GM12872 (cell line): ENCODE results near the gene TP53I13.

Source experiments
- TF ChIP-seq, protein P1 (sequence below): IDR thresholded peaks from 3 replicates; pipeline ENCODE4 v1.5.1; 2011; ENCODE audit warnings: low read depth, mild to moderate bottlenecking, low read length, moderate library complexity; ENCODE audit not compliant: insufficient read depth

Gene TP53I13, protein sequence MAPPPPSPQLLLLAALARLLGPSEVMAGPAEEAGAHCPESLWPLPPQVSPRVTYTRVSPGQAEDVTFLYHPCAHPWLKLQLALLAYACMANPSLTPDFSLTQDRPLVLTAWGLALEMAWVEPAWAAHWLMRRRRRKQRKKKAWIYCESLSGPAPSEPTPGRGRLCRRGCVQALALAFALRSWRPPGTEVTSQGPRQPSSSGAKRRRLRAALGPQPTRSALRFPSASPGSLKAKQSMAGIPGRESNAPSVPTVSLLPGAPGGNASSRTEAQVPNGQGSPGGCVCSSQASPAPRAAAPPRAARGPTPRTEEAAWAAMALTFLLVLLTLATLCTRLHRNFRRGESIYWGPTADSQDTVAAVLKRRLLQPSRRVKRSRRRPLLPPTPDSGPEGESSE

DNA sequence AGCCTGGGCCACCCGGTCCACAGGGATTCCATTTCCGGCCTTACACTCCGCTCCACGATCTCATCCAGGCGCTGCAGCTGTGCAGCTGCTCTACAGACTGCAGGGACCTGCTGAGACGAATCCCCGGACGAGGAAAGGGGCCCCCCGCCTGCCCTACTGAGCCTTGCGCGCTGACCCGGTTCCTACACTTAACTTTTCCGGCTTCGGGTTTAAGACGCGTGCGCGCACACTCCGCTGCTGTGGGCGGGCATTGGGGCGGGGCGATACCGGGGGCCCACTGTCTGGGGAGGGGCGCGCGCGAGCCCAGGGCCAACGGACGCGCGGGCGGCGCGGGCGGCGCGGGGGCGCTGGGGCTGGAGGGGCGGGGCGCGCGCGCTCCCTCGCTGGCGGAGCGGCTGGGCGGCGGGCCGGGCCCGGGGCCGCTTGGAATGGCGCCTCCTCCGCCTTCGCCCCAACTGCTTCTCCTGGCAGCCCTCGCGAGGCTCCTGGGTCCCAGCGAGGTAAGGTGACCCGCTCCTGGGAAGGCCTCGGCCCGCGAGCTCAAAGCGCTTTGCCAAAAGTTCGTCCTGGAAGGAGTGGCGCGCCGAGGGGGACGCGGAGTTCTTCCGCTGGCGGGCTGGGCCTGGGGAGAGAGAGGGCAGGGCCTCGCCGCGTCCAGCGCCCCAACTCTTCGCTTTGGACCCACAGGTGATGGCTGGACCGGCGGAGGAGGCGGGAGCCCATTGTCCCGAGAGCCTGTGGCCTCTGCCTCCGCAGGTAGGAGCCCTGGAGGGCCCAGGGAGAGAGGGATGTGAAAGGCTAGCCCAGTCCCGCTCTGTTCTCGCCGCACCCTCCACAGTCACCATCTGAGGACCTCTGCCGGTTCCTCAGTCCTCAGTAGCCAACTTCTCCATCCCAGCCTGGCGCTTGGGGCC is at the start of gene TP53I13:
TP53I13 (plus strand) TSS at position 371 of the 914 bp plus-strand sequence; CDS start at position 429, 58 bp downstream.
- TF ChIP-seq, protein P1, sequence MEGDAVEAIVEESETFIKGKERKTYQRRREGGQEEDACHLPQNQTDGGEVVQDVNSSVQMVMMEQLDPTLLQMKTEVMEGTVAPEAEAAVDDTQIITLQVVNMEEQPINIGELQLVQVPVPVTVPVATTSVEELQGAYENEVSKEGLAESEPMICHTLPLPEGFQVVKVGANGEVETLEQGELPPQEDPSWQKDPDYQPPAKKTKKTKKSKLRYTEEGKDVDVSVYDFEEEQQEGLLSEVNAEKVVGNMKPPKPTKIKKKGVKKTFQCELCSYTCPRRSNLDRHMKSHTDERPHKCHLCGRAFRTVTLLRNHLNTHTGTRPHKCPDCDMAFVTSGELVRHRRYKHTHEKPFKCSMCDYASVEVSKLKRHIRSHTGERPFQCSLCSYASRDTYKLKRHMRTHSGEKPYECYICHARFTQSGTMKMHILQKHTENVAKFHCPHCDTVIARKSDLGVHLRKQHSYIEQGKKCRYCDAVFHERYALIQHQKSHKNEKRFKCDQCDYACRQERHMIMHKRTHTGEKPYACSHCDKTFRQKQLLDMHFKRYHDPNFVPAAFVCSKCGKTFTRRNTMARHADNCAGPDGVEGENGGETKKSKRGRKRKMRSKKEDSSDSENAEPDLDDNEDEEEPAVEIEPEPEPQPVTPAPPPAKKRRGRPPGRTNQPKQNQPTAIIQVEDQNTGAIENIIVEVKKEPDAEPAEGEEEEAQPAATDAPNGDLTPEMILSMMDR = no peak

DNA sequence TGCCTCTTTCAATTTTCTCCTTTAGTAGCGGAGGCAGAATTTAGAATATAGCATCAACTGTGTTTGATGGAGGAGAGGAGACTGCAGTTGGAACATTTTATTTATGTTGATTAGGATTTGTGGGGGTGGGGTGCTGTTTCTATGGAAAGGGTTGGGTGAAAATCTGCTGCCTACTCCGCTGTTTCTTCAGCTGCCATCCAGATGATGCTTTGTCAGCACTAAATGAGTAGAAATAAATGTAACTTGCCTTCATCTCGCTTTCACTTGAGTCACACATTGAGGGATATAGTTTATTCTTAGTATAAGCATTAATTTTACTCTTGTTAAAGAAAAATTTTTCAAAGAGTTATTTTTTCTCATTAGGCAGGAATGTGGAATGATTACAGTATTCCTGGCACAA is 43.8 kb upstream of the TP53I13 start:
- TF ChIP-seq, protein P1 = no peak

DNA sequence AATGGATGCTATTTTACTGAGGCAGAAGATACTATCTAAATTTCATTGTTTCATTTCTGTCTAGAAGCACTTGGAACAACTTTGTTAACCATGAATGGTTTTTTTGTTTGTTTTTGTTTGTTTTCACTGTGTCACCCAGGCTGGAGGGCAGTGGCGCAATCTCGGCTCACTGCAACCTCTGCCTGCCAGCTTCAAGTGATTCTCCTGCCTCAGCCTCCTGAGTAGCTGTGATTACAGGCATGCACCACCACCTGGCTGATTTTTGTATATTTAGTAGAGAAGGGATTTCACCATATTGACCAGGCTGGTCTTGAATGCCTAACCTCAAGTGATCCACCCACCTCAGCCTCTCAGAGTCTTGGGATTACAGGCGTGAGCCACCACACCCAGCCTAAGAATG is 42.2 kb upstream of the TP53I13 start:
- TF ChIP-seq, protein P1 = no peak

DNA sequence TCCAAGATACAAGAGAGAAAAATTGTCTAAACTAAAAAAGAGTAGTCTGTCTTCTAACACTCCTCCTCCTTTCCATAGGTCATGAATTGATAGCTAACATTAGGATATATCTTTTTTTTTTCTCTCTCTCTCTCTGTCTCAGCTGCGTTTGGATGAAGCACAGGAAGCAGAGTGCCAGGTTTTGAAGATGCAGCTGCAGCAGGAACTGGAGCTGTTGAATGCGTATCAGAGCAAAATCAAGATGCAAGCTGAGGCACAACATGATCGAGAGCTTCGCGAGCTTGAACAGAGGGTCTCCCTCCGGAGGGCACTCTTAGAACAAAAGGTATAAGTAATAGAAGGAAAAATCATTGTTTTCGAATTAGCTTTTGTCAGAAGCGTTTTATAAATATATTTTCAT is 34.5 kb upstream of the TP53I13 start:
- TF ChIP-seq, protein P1 = no peak

DNA sequence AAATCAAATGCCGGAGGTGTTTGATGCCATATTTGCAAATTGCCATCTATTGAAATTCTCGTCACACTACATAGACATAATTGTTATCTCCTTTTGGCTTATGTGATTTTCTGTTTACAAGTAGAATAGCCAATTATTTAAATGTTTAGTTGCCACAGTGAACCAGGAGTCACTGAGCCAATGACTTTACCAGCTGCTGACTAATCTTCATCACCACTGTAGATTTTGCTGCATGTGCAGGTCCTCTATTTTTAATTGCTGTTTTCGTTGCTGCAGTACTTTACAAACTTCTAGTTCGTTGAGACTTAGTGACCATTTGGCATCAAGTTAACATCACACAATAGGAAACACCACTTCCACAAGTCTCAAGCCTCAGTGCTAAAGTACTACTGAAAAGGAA is 24.4 kb upstream of the TP53I13 start:
- TF ChIP-seq, protein P1 = no peak

DNA sequence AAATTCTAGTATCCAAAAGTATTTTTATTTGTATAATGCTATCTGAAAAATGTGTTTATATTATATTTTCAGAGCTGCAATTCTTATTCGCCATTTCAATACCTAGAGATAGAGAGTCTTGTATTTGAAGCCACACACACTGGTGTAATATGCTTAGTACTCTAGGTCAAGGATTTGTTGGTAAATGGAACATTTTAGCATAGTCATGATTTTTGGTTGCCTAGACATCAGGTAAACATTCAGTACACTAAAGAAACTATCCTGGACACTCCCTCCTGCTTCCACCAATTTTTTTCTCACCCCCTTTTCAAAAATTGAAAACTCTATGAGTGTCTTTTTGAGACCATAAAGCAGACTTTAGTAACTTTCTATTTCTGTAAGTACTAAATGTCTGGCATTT is 22.4 kb upstream of the TP53I13 start:
- TF ChIP-seq, protein P1 = no peak

DNA sequence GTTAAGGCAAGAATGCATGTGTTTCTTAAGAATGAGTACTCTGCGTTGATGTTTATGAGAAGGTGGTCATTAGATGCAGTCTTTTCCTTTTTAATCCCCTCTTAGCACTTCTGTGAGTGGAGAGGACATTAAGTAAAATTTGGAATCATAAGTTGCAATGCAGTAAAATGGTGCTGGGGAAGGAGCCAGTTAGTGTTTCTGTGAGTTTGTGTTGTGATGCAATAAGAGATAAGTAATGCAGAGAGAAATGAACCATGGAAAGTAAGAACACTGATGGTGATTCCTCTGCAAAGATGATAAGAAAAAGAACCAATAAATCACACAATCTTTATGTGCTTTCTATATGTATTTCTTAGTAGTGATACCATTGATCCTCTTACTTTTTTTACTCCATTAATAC is 21.7 kb upstream of the TP53I13 start:
- TF ChIP-seq, protein P1 = no peak
